ENCODE measurements around the gene PTRH1.
A peak's percentile ranks its signal among the peaks of the same experiment; 100 is the strongest.

The PTRH1 gene

DNA sequence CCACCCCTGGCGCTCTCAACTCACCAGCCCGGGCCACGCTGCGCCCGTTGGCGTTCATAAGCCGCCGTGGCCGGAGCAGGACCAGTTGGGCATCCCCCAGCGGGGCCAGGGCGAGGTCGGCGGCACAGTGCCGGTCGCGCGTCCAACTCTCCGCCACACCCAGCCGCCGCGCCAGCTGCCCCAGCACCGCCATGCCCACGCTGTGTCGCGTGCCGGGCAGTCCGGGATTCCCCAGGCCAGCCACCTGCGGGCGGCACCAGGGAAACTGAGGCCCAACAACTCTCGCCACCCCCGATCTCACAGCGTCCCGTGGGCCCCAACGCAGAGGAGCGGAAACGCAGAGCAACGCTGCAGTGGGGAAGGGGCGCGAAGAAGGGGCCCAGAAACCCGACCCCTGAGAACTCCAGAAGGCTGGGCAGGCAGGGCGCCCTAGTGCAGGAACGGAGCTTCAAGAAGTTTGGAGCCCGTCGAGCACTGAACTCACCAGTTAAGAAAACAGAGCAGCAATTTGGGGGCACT, 453 bp downstream of the PTRH1 start:
- peak overlapping the region; percentile 60 for H3K27ac ChIP-seq
- no peak for TF ChIP-seq ZFX (IDR thresholded peaks at IDR 0.05; ENCODE audit: borderline replicate concordance)
- TF ChIP-seq, protein P1, sequence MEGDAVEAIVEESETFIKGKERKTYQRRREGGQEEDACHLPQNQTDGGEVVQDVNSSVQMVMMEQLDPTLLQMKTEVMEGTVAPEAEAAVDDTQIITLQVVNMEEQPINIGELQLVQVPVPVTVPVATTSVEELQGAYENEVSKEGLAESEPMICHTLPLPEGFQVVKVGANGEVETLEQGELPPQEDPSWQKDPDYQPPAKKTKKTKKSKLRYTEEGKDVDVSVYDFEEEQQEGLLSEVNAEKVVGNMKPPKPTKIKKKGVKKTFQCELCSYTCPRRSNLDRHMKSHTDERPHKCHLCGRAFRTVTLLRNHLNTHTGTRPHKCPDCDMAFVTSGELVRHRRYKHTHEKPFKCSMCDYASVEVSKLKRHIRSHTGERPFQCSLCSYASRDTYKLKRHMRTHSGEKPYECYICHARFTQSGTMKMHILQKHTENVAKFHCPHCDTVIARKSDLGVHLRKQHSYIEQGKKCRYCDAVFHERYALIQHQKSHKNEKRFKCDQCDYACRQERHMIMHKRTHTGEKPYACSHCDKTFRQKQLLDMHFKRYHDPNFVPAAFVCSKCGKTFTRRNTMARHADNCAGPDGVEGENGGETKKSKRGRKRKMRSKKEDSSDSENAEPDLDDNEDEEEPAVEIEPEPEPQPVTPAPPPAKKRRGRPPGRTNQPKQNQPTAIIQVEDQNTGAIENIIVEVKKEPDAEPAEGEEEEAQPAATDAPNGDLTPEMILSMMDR (IDR thresholded peaks at IDR 0.05), result no peak

GRCh38 chr9:127714020-127714750, 1.3 kb downstream of the PTRH1 start:
- no peak overlapping the region for H3K27ac ChIP-seq
- no peak for TF ChIP-seq ZFX (IDR thresholded peaks at IDR 0.05; ENCODE audit: borderline replicate concordance)
- TF ChIP-seq, protein P1 (IDR thresholded peaks at IDR 0.05), result no peak

DNA sequence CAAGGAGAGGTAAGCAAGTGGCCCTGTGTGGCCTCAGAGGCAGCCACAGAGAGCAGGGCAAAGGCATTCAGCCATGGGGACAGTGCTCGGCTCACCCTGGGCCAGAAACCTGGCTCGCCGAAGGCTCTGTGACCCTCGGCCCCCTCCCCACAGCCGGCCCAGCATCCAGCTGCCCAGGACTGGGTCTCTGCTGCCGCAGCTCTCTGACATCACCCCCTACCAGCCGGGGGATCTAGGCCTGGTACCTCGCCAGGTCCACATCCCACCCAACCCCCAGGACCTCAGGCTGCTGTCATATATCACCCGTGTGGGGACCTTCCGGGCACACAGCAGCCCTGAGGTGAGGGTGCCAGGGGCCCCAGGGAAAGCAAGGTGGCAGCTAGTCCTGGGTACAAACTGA, 2.6 kb downstream of the PTRH1 start:
- no peak for TF ChIP-seq ZFX (IDR thresholded peaks at IDR 0.05; ENCODE audit: borderline replicate concordance)
- TF ChIP-seq, protein P1 (IDR thresholded peaks at IDR 0.05), result no peak
- H3K27ac ChIP-seq, result no peak overlapping the region

GRCh38 chr9:127712371-127712770, 3.1 kb downstream of the PTRH1 start:
- H3K27ac ChIP-seq, result no peak overlapping the region
- TF ChIP-seq, protein P1 (IDR thresholded peaks at IDR 0.05), result no peak
- TF ChIP-seq ZFX (IDR thresholded peaks at IDR 0.05; ENCODE audit: borderline replicate concordance), result no peak

DNA sequence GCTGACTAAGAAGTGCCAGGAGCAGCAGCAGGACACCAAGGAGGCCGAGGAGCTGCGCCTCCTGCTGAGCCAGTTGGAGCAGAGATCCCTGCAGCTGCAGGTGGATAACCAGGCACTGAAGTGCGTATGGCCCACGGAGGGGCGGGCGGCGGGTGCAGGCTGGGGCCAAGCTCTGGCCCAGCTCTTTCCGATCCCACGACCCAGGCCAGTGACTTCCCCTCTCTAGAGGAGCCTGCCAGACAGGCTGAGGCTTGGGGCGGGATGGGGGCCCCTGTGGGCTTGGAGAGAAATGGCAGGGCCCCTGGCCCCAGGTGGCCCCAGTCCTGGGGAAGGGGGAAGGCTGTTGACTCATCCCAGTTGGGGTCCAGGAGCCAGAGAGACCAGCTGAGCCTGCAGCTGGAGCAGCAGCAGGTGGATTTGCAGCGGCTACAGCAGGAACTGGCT, 3.6 kb downstream of the PTRH1 start:
- TF ChIP-seq, protein P1 (IDR thresholded peaks at IDR 0.05), result no peak
- TF ChIP-seq ZFX (IDR thresholded peaks at IDR 0.05; ENCODE audit: borderline replicate concordance), result no peak
- no peak overlapping the region for H3K27ac ChIP-seq

DNA sequence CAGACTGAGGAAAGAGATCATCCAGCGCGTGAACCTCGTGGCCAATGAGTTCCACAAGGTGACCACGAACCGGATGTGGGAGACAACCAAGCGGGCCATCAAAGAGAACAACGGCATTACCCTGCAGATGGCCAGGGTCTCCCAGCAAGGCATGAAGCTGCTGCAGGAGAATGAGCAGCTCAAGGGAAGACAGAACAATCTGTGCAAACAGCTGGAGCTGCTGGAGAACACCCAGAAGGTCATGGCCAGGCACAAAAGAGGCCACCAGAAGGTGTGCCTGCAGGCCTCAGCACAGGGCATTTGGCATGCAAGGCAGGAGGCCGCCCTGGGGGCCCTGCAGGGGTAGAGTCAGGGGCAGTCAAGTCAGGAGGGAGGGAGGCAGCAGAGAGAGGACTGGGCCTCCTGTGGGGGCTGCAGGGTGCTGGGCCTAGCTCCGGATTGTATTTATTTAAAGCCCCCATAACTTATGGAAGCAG, 4.2 kb downstream of the PTRH1 start:
- no peak overlapping the region for H3K27ac ChIP-seq
- TF ChIP-seq, protein P1 (IDR thresholded peaks at IDR 0.05), result no peak
- TF ChIP-seq ZFX (IDR thresholded peaks at IDR 0.05; ENCODE audit: borderline replicate concordance), result no peak

GRCh38 chr9:127710204-127710783, 5.2 kb downstream of the PTRH1 start:
- TF ChIP-seq, protein P1 (IDR thresholded peaks at IDR 0.05), result no peak
- no peak for TF ChIP-seq ZFX (IDR thresholded peaks at IDR 0.05; ENCODE audit: borderline replicate concordance)
- H3K27ac ChIP-seq, result no peak overlapping the region
